Neuronal stem cell (in vitro differentiated cells): ENCODE data around the gene PLXNC1.

Source experiments
- DNase-seq: peaks from one replicate; pipeline ENCODE4 v3.0.0-alpha.2; 2013; ENCODE audit warnings: low spot score
- H2AFZ ChIP-seq: one replicate; pipeline ENCODE4 v1.6.1; 2013; ENCODE audit warnings: mild to moderate bottlenecking, low read length, inconsistent platforms
- H2AK5ac ChIP-seq: 2 replicates; pipeline ENCODE4 v1.6.1; 2013; ENCODE audit warnings: low read depth, mild to moderate bottlenecking, inconsistent platforms, low read length, moderate library complexity, mixed read lengths
- H2BK120ac ChIP-seq: 2 replicates; pipeline ENCODE4 v1.6.1; 2013; ENCODE audit warnings: low read depth, mild to moderate bottlenecking, inconsistent platforms, low read length, moderate library complexity, mixed read lengths
- H2BK12ac ChIP-seq: one replicate; pipeline ENCODE4 v1.6.1; 2013; ENCODE audit warnings: low read length, inconsistent platforms
- H2BK15ac ChIP-seq: 2 replicates; pipeline ENCODE4 v1.6.1; 2013; ENCODE audit warnings: mild to moderate bottlenecking, low read length, inconsistent platforms, mixed read lengths
- H2BK5ac ChIP-seq: one replicate; pipeline ENCODE4 v1.6.1; 2013; ENCODE audit warnings: inconsistent platforms, mild to moderate bottlenecking, low read length, moderate library complexity
- H3K14ac ChIP-seq: one replicate; pipeline ENCODE4 v1.6.1; 2013; ENCODE audit warnings: low read length, inconsistent platforms
- H3K18ac ChIP-seq: 2 replicates; pipeline ENCODE4 v1.6.1; 2013; ENCODE audit warnings: low read length, inconsistent platforms
- H3K23ac ChIP-seq: 2 replicates; pipeline ENCODE4 v1.6.1; 2013; ENCODE audit warnings: low read depth, mild to moderate bottlenecking, mixed read lengths, low read length, inconsistent platforms; ENCODE audit not compliant: poor library complexity
- H3K27ac ChIP-seq: replicated peaks from 3 replicates; pipeline ENCODE4 v1.5.1; 2013; ENCODE audit warnings: low read length, inconsistent platforms
- H3K27me3 ChIP-seq, 3 experiments: 2 replicates each; pipeline ENCODE4 v1.6.1; 2013; ENCODE audit warnings: low read length in 3 of 3, mild to moderate bottlenecking in 2 of 3, inconsistent platforms in 1 of 3, low read depth in 1 of 3, mixed read lengths in 1 of 3, moderate library complexity in 1 of 3; ENCODE audit not compliant: control insufficient read depth in 3 of 3, insufficient read depth in 3 of 3
- H3K36me3 ChIP-seq, 2 donors: replicated peaks in 1 of 2; 2 replicates each; pipeline ENCODE4 v1.6.1; 2013; ENCODE audit warnings: low read length in 2 of 2; ENCODE audit not compliant: control insufficient read depth in 2 of 2, insufficient read depth in 2 of 2
- H3K4ac ChIP-seq: 2 replicates; pipeline ENCODE4 v1.6.1; 2013; ENCODE audit warnings: inconsistent platforms, mild to moderate bottlenecking, low read length, moderate library complexity
- H3K4me1 ChIP-seq, 2 donors: 1 replicate in 1 of 2; 2 replicates in 1 of 2; pipeline ENCODE4 v1.6.1; 2013; ENCODE audit warnings: low read length in 2 of 2, low read depth in 1 of 2; ENCODE audit not compliant: control insufficient read depth in 2 of 2, insufficient read depth in 1 of 2
- H3K4me2 ChIP-seq: one replicate; pipeline ENCODE4 v1.6.1; 2013; ENCODE audit warnings: mild to moderate bottlenecking, low read length, inconsistent platforms; ENCODE audit not compliant: insufficient read depth, poor library complexity, severe bottlenecking
- H3K4me3 ChIP-seq, 2 donors: 2 replicates each; pipeline ENCODE4 v1.5.1; 2013; ENCODE audit warnings: low read length in 2 of 2, mild to moderate bottlenecking in 2 of 2, inconsistent platforms in 1 of 2, moderate library complexity in 1 of 2
- H3K79me1 ChIP-seq: one replicate; pipeline ENCODE4 v1.6.1; 2013; ENCODE audit warnings: low read depth, mild to moderate bottlenecking, inconsistent platforms, low read length, moderate library complexity
- H3K9ac ChIP-seq: one replicate; pipeline ENCODE4 v1.6.1; 2013; ENCODE audit warnings: mild to moderate bottlenecking, low read depth, low read length, inconsistent platforms; ENCODE audit not compliant: poor library complexity
- H3K9me3 ChIP-seq, 2 donors: replicated peaks in 1 of 2; 2 replicates each; pipeline versions ENCODE3 to v1.6.1; 2013; ENCODE audit warnings: low read length in 2 of 2, mild to moderate bottlenecking in 2 of 2, inconsistent platforms in 1 of 2, low read depth in 1 of 2, mixed read lengths in 1 of 2, moderate library complexity in 1 of 2; ENCODE audit not compliant: control insufficient read depth in 2 of 2, insufficient read depth in 1 of 2
- H4K8ac ChIP-seq: one replicate; pipeline ENCODE4 v1.6.1; 2013; ENCODE audit warnings: low read depth, mild to moderate bottlenecking, inconsistent platforms, low read length, moderate library complexity
- H4K91ac ChIP-seq: one replicate; pipeline ENCODE4 v1.6.1; 2013; ENCODE audit warnings: low read length, low read depth, mild to moderate bottlenecking, inconsistent platforms; ENCODE audit not compliant: poor library complexity
- WGBS, 2 donors: extraction: QIAGEN DNeasy Blood & Tissue Kit; methylation state at CpG; one replicate each; pipeline ENCODE4 v1.1.7; 2013; ENCODE audit warnings: missing lambda C conversion rate in 2 of 2, mixed read lengths in 1 of 2; ENCODE audit not compliant: insufficient read length in 2 of 2, insufficient replicate concordance in 1 of 2; ENCODE audit errors: extremely low coverage in 2 of 2; 5-methylcytosine and 5-hydroxymethylcytosine counted together

The PLXNC1 gene

GRCh38 chr12:94231709-94232108 lies 83.3 kb downstream of the PLXNC1 start:
- Histone ChIP-seq H2BK120ac (no peak overlapping the region), H3K9ac (no peak overlapping the region), H4K91ac (no peak overlapping the region), H3K27me3 (no peaks in the 10 kb centered on the region), H3K27ac (no peak overlapping the region), H2BK5ac (no peak overlapping the region), H3K36me3 (peaks cover 0 to 2% of the 10 kb centered on the region in 2 donors), H2AK5ac (no peak overlapping the region), H3K4me2 (no peak overlapping the region), H3K4me3 (no peak overlapping the region), H3K4ac (no peak overlapping the region), H2AFZ (no peak overlapping the region), H3K14ac (no peak overlapping the region), H2BK15ac (no peak overlapping the region), H3K79me1 (no peaks in the 10 kb centered on the region), H3K23ac (no peak overlapping the region), H4K8ac (no peak overlapping the region), H2BK12ac (no peak overlapping the region), H3K4me1 (peaks cover 5 to 6% of the 10 kb centered on the region in 2 donors), H3K18ac (no peak overlapping the region), H3K9me3 (no peaks in the 10 kb centered on the region)
- DNase-seq, result no peak
- WGBS, 2 donors, result no CpG with 5 or more reads among the region's 3 CpGs

- no peak overlapping the region for H4K8ac ChIP-seq
- no peak overlapping the region for H3K23ac ChIP-seq
- no peak overlapping the region for H3K4me3 ChIP-seq
- WGBS, 2 donors, result no CpG with 5 or more reads among the region's 3 CpGs
- no peak overlapping the region for H2BK5ac ChIP-seq
- no peak overlapping the region for H3K27ac ChIP-seq
- H3K4ac ChIP-seq, result no peak overlapping the region
- H4K91ac ChIP-seq, result no peak overlapping the region
- H2BK12ac ChIP-seq, result no peak overlapping the region
- no peak overlapping the region for H3K9ac ChIP-seq
- no peaks in the 10 kb centered on the region for H3K27me3 ChIP-seq
- H3K36me3 ChIP-seq, result peaks cover 0 to 2% of the 10 kb centered on the region in 2 donors
- H3K18ac ChIP-seq, result no peak overlapping the region
- H3K79me1 ChIP-seq, result no peaks in the 10 kb centered on the region
- H3K4me2 ChIP-seq, result no peak overlapping the region
- H3K14ac ChIP-seq, result no peak overlapping the region
- no peak overlapping the region for H2AK5ac ChIP-seq
- DNase-seq, result no peak
- H2BK120ac ChIP-seq, result no peak overlapping the region
- H2BK15ac ChIP-seq, result no peak overlapping the region
- peaks cover 0 to 6% of the 10 kb centered on the region in 2 donors for H3K4me1 ChIP-seq
- no peak overlapping the region for H2AFZ ChIP-seq
- no peaks in the 10 kb centered on the region for H3K9me3 ChIP-seq
Observed at GRCh38 chr12:94235848-94236247, 87.5 kb downstream of the PLXNC1 start.

GRCh38 chr12:94239332-94239993 lies 91.1 kb downstream of the PLXNC1 start:
- no peak overlapping the region for H2BK5ac ChIP-seq
- H3K27ac ChIP-seq, result no peak overlapping the region
- H3K9ac ChIP-seq, result no peak overlapping the region
- no peak overlapping the region for H2BK12ac ChIP-seq
- no peak overlapping the region for H3K4ac ChIP-seq
- H3K4me2 ChIP-seq, result no peak overlapping the region
- H2BK120ac ChIP-seq, result no peak overlapping the region
- no peak overlapping the region for H2AK5ac ChIP-seq
- H4K8ac ChIP-seq, result no peak overlapping the region
- no CpG with 5 or more reads among the region's 7 CpGs for WGBS, 2 donors
- H2BK15ac ChIP-seq, result no peak overlapping the region
- no peak overlapping the region for H3K14ac ChIP-seq
- no peaks in the 10 kb centered on the region for H3K79me1 ChIP-seq
- H3K18ac ChIP-seq, result no peak overlapping the region
- no peak overlapping the region for H3K23ac ChIP-seq
- no peaks in the 10 kb centered on the region for H3K9me3 ChIP-seq
- H3K27me3 ChIP-seq, result no peaks in the 10 kb centered on the region
- H3K4me1 ChIP-seq, result peaks cover 0 to 4% of the 10 kb centered on the region in 2 donors
- H2AFZ ChIP-seq, result no peak overlapping the region
- H3K4me3 ChIP-seq, result no peak overlapping the region
- H3K36me3 ChIP-seq, result peaks cover 0 to 2% of the 10 kb centered on the region in 2 donors
- no peak for DNase-seq
- no peak overlapping the region for H4K91ac ChIP-seq

GRCh38 chr12:94240171-94240570 lies 91.8 kb downstream of the PLXNC1 start:
- Histone ChIP-seq H3K79me1 (no peaks in the 10 kb centered on the region), H3K9ac (no peak overlapping the region), H3K4me1 (peaks cover 0 to 4% of the 10 kb centered on the region in 2 donors), H3K27me3 (no peaks in the 10 kb centered on the region), H2BK12ac (no peak overlapping the region), H4K91ac (no peak overlapping the region), H2AK5ac (no peak overlapping the region), H3K18ac (no peak overlapping the region), H3K36me3 (peaks cover 0 to 2% of the 10 kb centered on the region in 2 donors), H3K27ac (no peak overlapping the region), H2AFZ (no peak overlapping the region), H2BK5ac (no peak overlapping the region), H3K4ac (no peak overlapping the region), H3K23ac (no peak overlapping the region), H3K4me2 (no peak overlapping the region), H2BK15ac (no peak overlapping the region), H4K8ac (no peak overlapping the region), H2BK120ac (no peak overlapping the region), H3K4me3 (no peak overlapping the region), H3K14ac (no peak overlapping the region), H3K9me3 (no peaks in the 10 kb centered on the region)
- no peak for DNase-seq
- no CpG with 5 or more reads among the region's 1 CpG for WGBS, 2 donors
